Fibroblast of skin of right biceps (primary cell): ENCODE measurements around the gene COG3.
"Not testable (repeated sequence)": the region's sequence is repeated elsewhere in the genome, so short reads cannot be mapped to it uniquely, and the experiment has no call there.

ENCODE experiments used
- DNase-seq: peaks from one replicate; pipeline ENCODE4 v3.0.0-alpha.2; 2013

Gene COG3, protein sequence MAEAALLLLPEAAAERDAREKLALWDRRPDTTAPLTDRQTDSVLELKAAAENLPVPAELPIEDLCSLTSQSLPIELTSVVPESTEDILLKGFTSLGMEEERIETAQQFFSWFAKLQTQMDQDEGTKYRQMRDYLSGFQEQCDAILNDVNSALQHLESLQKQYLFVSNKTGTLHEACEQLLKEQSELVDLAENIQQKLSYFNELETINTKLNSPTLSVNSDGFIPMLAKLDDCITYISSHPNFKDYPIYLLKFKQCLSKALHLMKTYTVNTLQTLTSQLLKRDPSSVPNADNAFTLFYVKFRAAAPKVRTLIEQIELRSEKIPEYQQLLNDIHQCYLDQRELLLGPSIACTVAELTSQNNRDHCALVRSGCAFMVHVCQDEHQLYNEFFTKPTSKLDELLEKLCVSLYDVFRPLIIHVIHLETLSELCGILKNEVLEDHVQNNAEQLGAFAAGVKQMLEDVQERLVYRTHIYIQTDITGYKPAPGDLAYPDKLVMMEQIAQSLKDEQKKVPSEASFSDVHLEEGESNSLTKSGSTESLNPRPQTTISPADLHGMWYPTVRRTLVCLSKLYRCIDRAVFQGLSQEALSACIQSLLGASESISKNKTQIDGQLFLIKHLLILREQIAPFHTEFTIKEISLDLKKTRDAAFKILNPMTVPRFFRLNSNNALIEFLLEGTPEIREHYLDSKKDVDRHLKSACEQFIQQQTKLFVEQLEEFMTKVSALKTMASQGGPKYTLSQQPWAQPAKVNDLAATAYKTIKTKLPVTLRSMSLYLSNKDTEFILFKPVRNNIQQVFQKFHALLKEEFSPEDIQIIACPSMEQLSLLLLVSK

GRCh38 chr13:45464687-45465453 lies at the start of gene COG3:
Gene COG3, plus strand, starts transcription at chr13:45464939. Its CDS starts 98 bp downstream, at chr13:45465037.
- peak; percentile 98 for DNase-seq

DNA sequence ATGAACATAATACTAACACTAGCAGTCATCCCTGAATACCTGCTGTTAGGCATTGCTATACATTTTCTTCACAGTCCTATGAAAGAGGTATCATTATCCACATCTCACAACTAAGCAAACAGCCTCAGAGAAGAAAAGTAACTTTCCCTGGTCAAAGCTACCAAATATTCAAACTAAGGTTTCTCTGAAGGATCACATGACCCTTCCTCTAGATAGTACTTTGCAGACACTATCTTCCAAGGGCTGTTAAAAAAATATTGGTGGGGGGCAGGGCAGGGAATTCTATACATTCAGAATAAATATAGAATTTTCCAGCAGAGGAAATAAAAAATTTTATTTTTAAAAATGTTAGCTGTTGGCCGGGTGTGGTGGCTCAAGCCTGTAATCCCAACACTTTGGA lies 49.6 kb upstream of the COG3 start:
- no peak for DNase-seq

- no peak for DNase-seq
Observed at GRCh38 chr13:45416516-45417128, 48.1 kb upstream of the COG3 start.

DNA sequence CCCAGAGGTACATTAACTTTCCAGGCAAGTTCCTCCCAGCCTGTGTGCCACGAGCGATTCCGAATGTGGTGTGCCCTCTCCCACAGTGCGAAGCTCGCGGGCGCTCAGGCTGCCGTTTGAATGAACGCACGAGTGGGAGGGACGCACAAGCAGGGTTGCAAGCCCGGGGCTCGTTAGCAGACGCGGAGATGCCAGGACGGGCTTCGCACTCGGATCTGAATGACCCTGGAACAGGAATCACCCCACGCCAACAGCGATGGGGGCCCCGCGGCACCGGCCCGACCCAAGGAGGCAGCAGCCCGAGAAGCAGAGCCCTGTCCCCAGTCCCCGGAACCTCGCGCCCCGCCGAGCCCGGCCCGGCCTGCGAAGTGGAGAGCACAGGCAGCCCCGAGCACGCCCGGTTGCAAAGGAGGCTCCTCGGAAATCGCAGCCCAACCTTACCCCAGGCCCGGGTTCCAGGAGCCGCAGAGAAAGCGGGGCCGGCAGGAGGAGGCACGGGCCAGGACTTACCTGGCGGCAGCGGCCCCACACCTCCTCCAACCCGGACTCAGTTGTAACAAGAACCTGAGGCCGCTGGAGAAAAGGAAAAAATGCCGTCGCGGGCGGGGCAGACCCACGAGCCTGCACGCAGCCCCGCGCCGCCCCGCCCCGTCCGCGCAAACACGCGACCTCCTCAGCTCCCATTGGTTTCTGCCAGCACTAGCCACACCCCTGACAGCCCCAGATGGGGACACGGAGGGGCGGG lies 46.8 kb upstream of the COG3 start, which contains the start of gene SLC25A30:
Gene SLC25A30, minus strand, starts transcription at position 584 of the 745 bp plus-strand sequence. CDS start 6,948 bp downstream, outside the sequence.
- peak; percentile 87 for DNase-seq

- DNase-seq, result not testable (repeated sequence)
Observed at GRCh38 chr13:45419389-45419788, 45.4 kb upstream of the COG3 start.

DNA sequence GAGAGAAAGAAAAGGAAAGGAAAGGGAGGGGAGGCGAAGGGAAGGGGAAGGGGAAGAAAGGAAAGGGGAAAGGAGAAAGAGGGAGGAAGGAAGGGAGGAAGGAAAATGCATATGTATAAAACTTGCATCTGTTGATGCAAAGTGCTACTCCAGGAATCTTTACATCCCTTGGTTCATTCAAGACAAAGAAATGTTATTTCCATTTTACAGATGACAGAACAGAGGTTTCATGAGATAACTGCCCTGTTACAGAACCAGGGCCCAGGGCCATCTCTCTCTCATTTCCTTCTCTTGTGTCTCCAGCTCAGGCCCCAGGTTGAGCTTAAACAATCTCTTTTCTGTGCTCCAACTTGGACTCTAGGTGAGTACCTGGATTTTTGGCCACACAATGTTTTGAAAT lies 44.8 kb upstream of the COG3 start:
- DNase-seq, result no peak

DNA sequence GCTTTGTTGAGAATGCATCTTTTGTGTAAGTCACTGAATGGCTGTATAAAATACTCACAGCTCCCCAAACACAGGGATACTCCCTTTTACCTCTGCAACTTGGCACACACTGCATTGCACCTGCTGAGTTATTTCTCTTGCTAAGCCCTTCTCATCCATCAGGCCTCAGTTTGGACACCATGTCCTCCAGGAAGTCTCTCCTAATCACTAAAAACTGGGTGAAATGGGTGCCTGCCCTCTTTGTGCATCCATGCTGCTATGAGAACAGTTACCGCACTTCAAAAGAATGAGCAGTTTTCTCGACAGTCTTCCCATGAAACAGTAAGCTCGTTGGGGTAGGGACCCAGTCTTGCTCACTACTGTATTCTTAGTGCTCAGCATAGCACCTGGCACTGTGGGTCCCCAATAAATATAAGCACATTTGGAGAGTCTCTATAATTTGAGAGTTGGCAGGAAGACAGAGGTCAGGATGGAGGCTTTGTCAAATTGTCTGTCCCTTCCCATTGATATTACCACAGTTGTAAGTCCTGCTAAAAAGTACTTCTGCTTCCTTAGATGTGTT lies 41.9 kb upstream of the COG3 start:
- no peak for DNase-seq

DNA sequence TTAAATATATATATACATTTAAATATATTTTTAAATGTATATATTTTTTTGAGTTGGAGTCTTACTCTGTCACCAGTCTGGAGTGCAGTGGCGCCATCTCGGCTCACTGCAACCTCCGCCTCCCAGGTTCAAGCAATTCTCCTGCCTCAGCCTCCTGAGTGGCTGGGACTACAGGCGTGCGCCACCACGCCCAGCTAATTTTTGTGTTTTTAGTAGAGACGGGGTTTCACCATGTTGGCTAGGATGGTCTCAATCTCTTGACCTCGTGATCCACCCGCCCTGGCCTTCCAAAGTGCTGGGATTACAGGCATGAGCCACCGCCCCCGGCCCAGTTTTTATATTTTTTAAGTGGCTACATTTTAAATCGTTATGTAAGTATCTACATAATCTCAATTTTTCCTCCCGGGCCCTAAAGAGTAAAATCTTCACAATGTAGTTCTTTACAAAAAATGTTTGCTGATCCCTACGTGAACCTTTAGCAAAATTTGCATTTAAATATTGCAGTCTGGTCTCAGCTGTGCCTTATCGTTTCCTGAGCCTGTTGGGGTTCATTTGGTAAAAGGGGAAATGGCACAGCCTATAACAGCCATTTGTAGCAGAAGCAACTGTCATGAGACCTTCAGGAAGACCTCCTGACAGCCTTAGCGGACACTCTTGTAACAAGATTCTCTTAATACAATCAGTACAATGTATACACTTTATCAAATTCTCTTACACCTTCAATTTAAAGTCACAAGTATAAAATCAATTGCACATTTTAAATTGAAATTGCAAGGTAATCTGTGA lies 38.5 kb upstream of the COG3 start:
- DNase-seq, result not testable (repeated sequence)

DNA sequence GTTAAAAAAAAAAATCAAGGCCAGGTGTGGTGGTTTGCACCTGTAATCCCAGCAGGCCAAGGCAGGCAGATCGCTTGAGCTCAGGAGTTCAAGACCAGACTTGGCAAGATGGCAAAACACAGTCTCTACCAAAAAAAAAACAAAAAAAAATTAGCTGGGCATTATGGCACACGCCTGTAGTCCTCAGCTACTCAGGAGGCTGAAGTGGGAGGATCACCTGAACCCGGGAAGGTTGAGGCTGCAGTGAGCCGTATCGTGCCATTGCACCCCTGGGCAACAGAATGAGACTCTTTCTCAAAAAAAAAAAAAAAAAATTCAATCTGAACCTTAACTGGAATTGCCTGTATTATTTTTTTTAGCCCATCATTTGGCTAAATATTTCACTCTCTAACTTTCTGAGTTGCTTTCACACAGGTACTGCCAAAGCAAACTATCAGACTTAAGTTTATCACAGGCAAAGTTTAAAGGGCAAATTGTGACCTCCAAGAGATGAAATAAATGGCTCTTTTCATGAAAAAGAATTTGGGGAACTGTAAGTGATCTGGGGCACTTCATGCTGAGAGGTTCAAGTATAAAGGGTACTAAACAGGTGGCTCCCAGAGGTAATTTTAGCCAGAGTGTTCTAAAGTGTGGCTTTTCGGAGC lies 31.9 kb upstream of the COG3 start:
- no peak for DNase-seq

DNA sequence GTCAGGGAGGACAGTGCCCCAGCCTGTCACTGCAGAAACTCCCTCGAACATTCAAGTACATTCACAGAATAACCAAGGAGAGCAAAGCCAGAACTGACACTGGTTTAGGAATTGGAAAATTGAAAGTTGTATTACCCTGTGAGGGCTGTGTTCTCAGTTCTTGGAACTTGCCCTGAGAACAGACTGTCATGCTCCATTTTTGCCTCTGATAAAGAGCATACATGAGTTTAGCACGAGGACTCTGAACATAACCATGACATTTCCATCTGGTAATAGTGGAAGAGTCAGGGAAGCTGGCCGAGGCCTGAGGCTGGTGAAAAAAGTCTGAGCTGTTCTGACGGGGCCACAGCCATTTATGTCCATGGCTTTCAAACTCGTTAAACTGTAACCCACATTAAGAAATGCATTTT lies 31.4 kb upstream of the COG3 start:
- DNase-seq, result no peak

GRCh38 chr13:45434556-45435371 lies 30.0 kb upstream of the COG3 start:
- DNase-seq, result no peak

DNA sequence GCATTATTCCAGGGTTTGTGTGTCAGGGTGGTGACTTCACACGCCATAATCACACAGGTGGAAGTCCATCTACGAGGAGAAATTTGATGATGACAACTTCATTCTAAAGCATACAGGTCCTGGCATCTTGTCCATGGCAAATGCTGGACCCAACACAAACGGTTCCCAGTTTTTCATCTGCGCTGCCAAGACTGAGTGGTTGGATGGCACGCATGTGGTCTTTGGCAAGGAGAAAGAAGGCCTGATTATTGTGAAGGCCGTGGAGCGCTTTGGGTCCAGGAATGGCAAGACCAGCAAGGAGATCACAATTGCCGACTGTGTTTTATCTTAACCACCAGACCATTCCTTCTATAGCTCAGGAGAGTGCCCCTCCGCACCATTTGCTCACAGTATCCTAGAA lies 28.4 kb upstream of the COG3 start:
- DNase-seq, result no peak

DNA sequence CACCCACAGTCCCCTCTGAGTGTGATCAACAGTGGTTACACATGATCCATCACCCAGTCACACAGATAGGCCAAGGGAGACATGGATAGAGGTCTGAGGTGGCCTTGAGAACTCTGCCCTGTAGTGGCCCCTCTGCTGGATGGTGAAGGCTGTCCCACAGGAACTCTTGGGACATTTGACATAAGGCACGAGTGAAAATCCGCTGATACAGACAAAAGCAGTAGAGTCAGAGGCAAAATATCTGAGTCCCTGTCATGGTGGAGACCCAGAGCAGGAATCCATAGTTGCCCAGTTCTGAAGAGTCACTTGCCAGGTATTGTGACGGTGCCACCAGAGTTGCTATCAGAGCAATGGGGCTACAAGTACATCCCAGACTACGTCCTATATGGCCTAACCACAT lies 27.8 kb upstream of the COG3 start:
- no peak for DNase-seq

DNA sequence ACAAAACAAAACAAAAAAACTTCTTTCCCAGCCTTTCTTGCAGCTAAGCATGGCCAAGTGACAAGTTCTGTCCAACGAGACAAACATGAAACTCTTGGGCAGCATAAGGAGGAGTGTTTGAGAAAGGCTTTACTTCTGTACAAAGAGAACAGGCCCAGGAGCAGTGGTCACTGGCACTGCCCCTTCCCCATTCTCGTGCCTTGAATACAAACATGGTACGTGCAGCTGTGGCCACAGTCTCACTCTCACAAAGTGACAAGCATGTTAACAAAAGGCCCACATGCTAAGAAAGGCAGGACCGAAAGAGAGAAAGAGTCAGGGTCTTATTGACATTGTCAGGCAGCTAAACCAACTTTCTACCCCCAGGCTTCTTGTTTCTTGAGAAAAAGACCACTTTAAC lies 26.8 kb upstream of the COG3 start:
- DNase-seq, result no peak

GRCh38 chr13:45439008-45439407 lies 25.7 kb upstream of the COG3 start:
- DNase-seq, result no peak

- no peak for DNase-seq
Observed at GRCh38 chr13:45439781-45440462, 24.8 kb upstream of the COG3 start.

DNA sequence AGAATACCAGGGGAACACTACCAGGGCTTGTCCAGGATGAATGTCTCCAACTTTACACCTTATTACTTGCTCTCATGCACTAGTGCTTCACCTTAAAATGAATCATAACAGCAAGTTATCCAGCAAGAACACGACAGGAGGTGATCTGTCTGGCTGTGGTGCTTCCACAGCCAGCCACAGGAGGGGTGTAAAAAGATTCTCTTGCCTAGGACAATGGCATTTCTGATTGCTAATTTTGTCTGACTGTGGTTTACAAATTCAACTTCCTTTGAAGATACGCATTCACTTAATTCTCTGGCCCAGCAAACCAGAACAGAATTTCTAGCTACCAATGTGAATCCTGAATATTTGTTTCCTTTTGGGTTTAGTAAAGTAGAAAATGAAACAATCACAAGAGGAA lies 23.1 kb upstream of the COG3 start:
- DNase-seq, result peak; percentile 12

- no peak for DNase-seq
Observed at GRCh38 chr13:45445053-45445452, 19.7 kb upstream of the COG3 start.

- DNase-seq, result peak; percentile 64
Observed at GRCh38 chr13:45446181-45446580, 18.6 kb upstream of the COG3 start.
